Ovary (tissue), 9 donors: ENCODE results near the gene ELMOD2. TPM values are rescaled to one million over a fixed set of nuclear protein-coding genes. Genes with fewer than 3 reads are reported as not detected.
"Not testable (repeated sequence)": the region's sequence is repeated elsewhere in the genome, so short reads cannot be mapped to it uniquely, and the experiment has no call there.

Experiments
- DNase-seq, 5 donors: peaks; one replicate each; pipeline ENCODE4 v3.0.0-alpha.2; 2019 to 2020
- H3K27ac ChIP-seq, 2 donors: fragments of 200-600 bp; one replicate each; pipeline versions ENCODE4 v1.5.1 to v1.8.0; 2019 to 2022
- H3K27me3 ChIP-seq: fragments of 200-600 bp; one replicate; pipeline ENCODE4 v1.8.0; 2022
- H3K36me3 ChIP-seq: fragments of 200-600 bp; sonication (generic); one replicate; pipeline ENCODE4 v1.5.1; 2019
- H3K4me1 ChIP-seq: one replicate; pipeline ENCODE4 v1.8.1; 2013; ENCODE audit warnings: mild to moderate bottlenecking, moderate library complexity; ENCODE audit not compliant: insufficient read depth
- H3K4me3 ChIP-seq: fragments of 200-600 bp; sonication (generic); one replicate; pipeline ENCODE4 v1.5.1; 2017
- H3K9me3 ChIP-seq, 2 donors: fragments of 200-600 bp in 1 of 2; sonication (generic) in 1 of 2; one replicate each; pipeline versions ENCODE4 v1.5.1 to v1.8.1; 2013 to 2019; ENCODE audit warnings: mild to moderate bottlenecking in 1 of 2, moderate library complexity in 1 of 2
- CTCF ChIP-seq, 3 donors: fragments of 450-650 bp in 2 of 3; fragments of 200-600 bp in 1 of 3; IDR thresholded peaks; one replicate each; pipeline versions ENCODE4 v1.5.1 to v1.8.0; 2016 to 2022; ENCODE audit warnings: antibody characterized with exemption in 3 of 3, mild to moderate bottlenecking in 1 of 3
- EP300 ChIP-seq: sonication (generic); formaldehyde crosslinking; IDR thresholded peaks from one replicate; pipeline ENCODE4 v1.6.1; 2017; ENCODE audit warnings: antibody characterized with exemption
- POLR2A ChIP-seq: fragments of 450-650 bp; IDR thresholded peaks from one replicate; pipeline ENCODE4 v1.6.1; 2017; ENCODE audit warnings: antibody characterized with exemption, mild to moderate bottlenecking, moderate library complexity
- WGBS, 3 donors: extraction: QIAGEN DNeasy Blood & Tissue Kit in 1 of 3; methylation state at CpG; one replicate each; pipeline versions ENCODE4 v1.1.5 to v1.1.7; 2013 to 2017; 5-methylcytosine and 5-hydroxymethylcytosine counted together
- intact Hi-C, 4 donors: fragments of 100-400 bp; cut with DNase I; formaldehyde crosslinking; loops; one replicate each; pipeline versions ENCODE4 v1.11.0 to v1.15.1; 2022 to 2023
- polyA plus RNA-seq, 2 donors: library from polyadenylated mRNA; stranded (reverse); fragments of 200-250 nt in 1 of 2; fragments of 350-450 nt in 1 of 2; fragmentation: Illumina TruSeq in 1 of 2; extraction: RNeasy Lipid Tissue Mini Kit (QIAGEN cat#74804) in 1 of 2; gene quantifications; one replicate each; pipeline ENCODE4 v1.2.3, GENCODE V29; 2013 to 2014
- total RNA-seq, 7 donors: library from RNA; depleted of rRNA in 2 of 7; stranded (reverse); fragments of >200 nt in 2 of 7; fragmentation: NEBNext Ultra II Directional in 3 of 7; extraction: Animal tissue kit (Norgen Biotek cat#: 25700) in 3 of 7; gene quantifications; one replicate each; pipeline versions ENCODE4 v1.1.0 to v1.2.4, GENCODE V29; 2016 to 2023
- donor health status: DM: no; HTN: no; CAD: no; lungs with moderate emphysema.
- donor health status: DM: no; HTN: no; CAD: no.
- donor health status: Bipolar disorder and iron deficiency.
- donor health status: DM: yes; HTN: yes; CAD: no.
- donor health status: DM: no; HTN: no; CAD: no.
- donor health status: DM: yes; HTN: yes; CAD: no.

Gene ELMOD2
- total and polyA plus RNA-seq, 9 donors: 5.5 to 22.3 (median 15.5) TPM

GRCh38 chr4:140497747-140498636 lies 26.0 kb upstream of the ELMOD2 start, which contains the start of gene MGAT4D:
Gene MGAT4D, minus strand, starts transcription at chr4:140498293. Its CDS starts 71 bp downstream, at chr4:140498222.
- no peak for DNase-seq
- Histone ChIP-seq H3K27me3 (no peaks in the 10 kb centered on the region), H3K4me1 (peaks cover 3% of the 10 kb centered on the region), H3K4me3 (no peak within 1 kb of the TSS), H3K9me3 (no peaks in the 10 kb centered on the region), H3K36me3 (no peaks in the 10 kb centered on the region), H3K27ac (no peak within 1 kb of the TSS)
- 7 to 10% (median 10%) methylated on average over 59 to 68 of the region's 68 CpGs for WGBS, 3 donors
- intact Hi-C loops: no loop called here
- no peak for TF ChIP-seq CTCF (IDR thresholded peaks at IDR 0.05)

GRCh38 chr4:140499391-140499790 lies 24.6 kb upstream of the ELMOD2 start:
- H3K4me3 ChIP-seq: no peak overlapping the region
- no peak overlapping the region for H3K27ac ChIP-seq
- TF ChIP-seq EP300 (no peak), CTCF (IDR thresholded peaks at IDR 0.05) (no peak), POLR2A (no peak)
- WGBS, 3 donors: 88 to 94% (median 91%) methylated on average over 4 of the region's 4 CpGs
- no peak for DNase-seq
- peaks cover 3% of the 10 kb centered on the region for H3K4me1 ChIP-seq
- H3K27me3 ChIP-seq: no peaks in the 10 kb centered on the region
- intact Hi-C loops: no loop called here
- H3K36me3 ChIP-seq: no peaks in the 10 kb centered on the region
- no peaks in the 10 kb centered on the region for H3K9me3 ChIP-seq

- intact Hi-C loops: no loop called here
- H3K36me3 ChIP-seq: no peaks in the 10 kb centered on the region
- H3K27me3 ChIP-seq: no peaks in the 10 kb centered on the region
- no peak for DNase-seq
- no peak for TF ChIP-seq EP300
- TF ChIP-seq POLR2A: no peak
- no peak for TF ChIP-seq CTCF (IDR thresholded peaks at IDR 0.05)
- no peaks in the 10 kb centered on the region for H3K4me1 ChIP-seq
- no peaks in the 10 kb centered on the region for H3K9me3 ChIP-seq
- no peak overlapping the region for H3K4me3 ChIP-seq
- H3K27ac ChIP-seq: no peak overlapping the region
Observed at GRCh38 chr4:140504261-140504660, 19.7 kb upstream of the ELMOD2 start.

GRCh38 chr4:140513765-140514164 lies 10.2 kb upstream of the ELMOD2 start:
- H3K36me3 ChIP-seq, H3K4me1 ChIP-seq, H3K9me3 ChIP-seq, H3K4me3 ChIP-seq, DNase-seq, H3K27ac ChIP-seq, intact Hi-C loops, H3K27me3 ChIP-seq: not testable (repeated sequence)
- WGBS, 3 donors: 88 to 95% (median 92%) methylated on average over 5 of the region's 5 CpGs

GRCh38 chr4:140515423-140515822 lies 8.5 kb upstream of the ELMOD2 start:
- H3K4me3 ChIP-seq: no peak overlapping the region
- H3K36me3 ChIP-seq: no peaks in the 10 kb centered on the region
- DNase-seq: no peak
- intact Hi-C loops: no loop called here
- H3K27ac ChIP-seq: no peak overlapping the region
- 3 to 19% (median 15%) methylated on average over 1 of the region's 1 CpG for WGBS, 3 donors
- no peaks in the 10 kb centered on the region for H3K9me3 ChIP-seq
- no peaks in the 10 kb centered on the region for H3K27me3 ChIP-seq
- H3K4me1 ChIP-seq: no peaks in the 10 kb centered on the region
- TF ChIP-seq EP300: no peak
- TF ChIP-seq CTCF (IDR thresholded peaks at IDR 0.05): no peak
- no peak for TF ChIP-seq POLR2A
